Activated CD4-positive, alpha-beta memory T cell treated with anti-CD3 and anti-CD28 coated beads for 36 hours (primary cell): ENCODE measurements around the gene ZBTB45. TPM values are rescaled to one million over a fixed set of nuclear protein-coding genes. Genes with fewer than 3 reads are reported as not detected.
"Not testable (repeated sequence)": the region's sequence is repeated elsewhere in the genome, so short reads cannot be mapped to it uniquely, and the experiment has no call there.

Experiments
- CTCF ChIA-PET: fragments of 350-600 bp; sonication (Branson Sonifier 250); formaldehyde crosslinking; loops from one replicate; lab custom pipeline; 2021; ENCODE audit warnings: antibody characterized with exemption, inconsistent platforms; lab: Charles Lee
- POLR2A ChIA-PET: fragments of 350-600 bp; sonication (Branson Sonifier 250); formaldehyde crosslinking; loops from one replicate; lab custom pipeline; 2021; ENCODE audit warnings: antibody characterized with exemption; lab: Charles Lee
- DNase-seq: peaks from one replicate; pipeline ENCODE4 v3.0.0-alpha.2; 2020
- H3K27ac Mint-ChIP-seq: one replicate; pipeline ENCODE4 v1.8.0; 2021; ENCODE audit warnings: mixed read lengths
- H3K27me3 Mint-ChIP-seq: one replicate; pipeline ENCODE4 v1.8.0; 2021; ENCODE audit warnings: mixed read lengths
- H3K36me3 Mint-ChIP-seq: one replicate; pipeline ENCODE4 v1.8.0; 2021; ENCODE audit warnings: mixed read lengths
- H3K4me1 Mint-ChIP-seq: one replicate; pipeline ENCODE4 v1.8.0; 2021; ENCODE audit warnings: low read depth, mixed read lengths
- H3K4me3 Mint-ChIP-seq: one replicate; pipeline ENCODE4 v1.8.0; 2021; ENCODE audit warnings: mild to moderate bottlenecking, mixed read lengths
- H3K9me3 Mint-ChIP-seq: one replicate; pipeline ENCODE4 v1.8.0; 2021; ENCODE audit warnings: mixed read lengths
- intact Hi-C: fragments of 100-400 bp; cut with micrococcal nuclease; formaldehyde crosslinking; loops from one replicate; pipeline ENCODE4 v1.15.1; 2023
- total RNA-seq, 2 experiments: library from RNA; stranded (reverse); gene quantifications; one replicate each; pipeline ENCODE4 v1.2.3, GENCODE V29; 2021

ZBTB45 gene
- total RNA-seq, 2 experiments from 2014 or later, result 9.9 to 10.0 TPM

DNA sequence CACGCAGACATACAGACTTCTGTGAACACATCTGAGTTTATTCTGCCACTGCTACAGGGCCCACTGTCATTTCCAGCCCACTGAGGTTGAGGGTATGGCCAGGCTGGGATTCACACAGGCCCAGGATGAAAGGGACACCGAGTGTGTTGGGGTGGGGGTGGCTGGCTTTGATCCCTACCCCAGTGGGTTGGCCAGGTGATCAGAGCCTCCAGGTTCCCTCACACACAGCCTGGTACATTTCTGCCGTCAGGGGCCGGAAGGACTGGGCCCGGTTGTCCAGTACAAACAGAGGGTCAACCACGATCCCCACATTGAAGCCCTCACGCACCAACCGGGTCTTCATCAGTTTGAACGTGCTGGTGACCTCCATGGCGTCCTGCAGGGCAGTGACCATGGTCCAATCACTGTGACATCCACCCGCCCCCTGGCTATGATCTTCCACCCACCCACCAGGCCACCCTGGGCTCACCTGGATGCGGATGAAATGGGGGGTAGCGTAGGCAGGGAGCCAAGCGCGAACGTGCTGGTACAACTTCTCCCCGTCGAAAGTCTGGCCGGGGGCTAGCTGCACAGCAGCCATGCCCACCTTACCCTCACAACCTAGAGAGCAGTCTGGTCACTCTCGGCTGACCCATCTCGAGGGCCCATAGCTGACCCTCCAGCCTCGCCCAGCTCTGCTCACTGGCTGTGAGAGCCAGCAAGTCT lies 21.1 kb downstream of the ZBTB45 start:
- Mint-ChIP-seq H3K4me1 (peaks cover 27% of the 10 kb centered on the region), H3K9me3 (peaks cover 2% of the 10 kb centered on the region), H3K36me3 (no peaks in the 10 kb centered on the region), H3K27me3 (no peaks in the 10 kb centered on the region), H3K4me3 (peak overlapping the region; percentile 89), H3K27ac (peak overlapping the region; percentile 46)
- CTCF ChIA-PET, result interaction anchor here (1.2 to 3.0 kb wide), 2 partner anchors 21 to 74 kb away, joined by 3 to 21 read pairs; partner anchors contain the start of gene ZBTB45
- intact Hi-C loops, result loop anchor here (1.0 to 2.0 kb wide), 9 partner anchors 9 to 220 kb away; partner anchors contain the start of genes CHMP2A, ZBTB45, ZNF132 and ZNF324
- no peak for DNase-seq
- POLR2A ChIA-PET, result interaction anchor here (1.2 to 1.3 kb wide), 2 partner anchors 8 to 10 kb away, joined by 3 to 4 read pairs; no protein-coding TSS in a partner anchor

DNA sequence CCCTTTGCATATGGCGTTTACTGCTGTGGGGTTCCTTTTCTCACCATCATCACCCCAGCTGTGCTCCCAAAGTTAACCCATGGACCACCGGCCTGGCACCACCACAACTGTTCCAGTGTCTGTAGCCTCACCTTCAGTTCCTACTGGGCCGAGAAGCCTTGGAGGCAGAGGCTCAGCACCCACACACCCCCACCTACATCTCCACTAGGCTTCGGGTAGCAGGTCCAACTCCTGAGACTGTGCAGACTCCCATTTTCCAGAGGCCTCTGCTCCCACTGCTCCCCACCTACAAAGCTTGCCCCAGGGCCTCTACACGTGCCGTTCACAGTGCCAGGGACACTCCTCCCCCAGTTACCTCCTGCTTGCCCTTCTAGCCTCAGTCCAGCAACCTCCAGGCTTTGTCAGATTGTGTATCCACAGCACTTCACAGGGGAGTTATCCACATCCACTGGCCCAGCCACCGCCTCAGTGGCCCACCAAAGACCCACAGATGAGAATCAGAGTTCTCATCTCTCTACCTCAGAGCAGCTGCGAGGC lies 21.9 kb downstream of the ZBTB45 start:
- H3K27ac Mint-ChIP-seq, result no peak overlapping the region
- H3K4me3 Mint-ChIP-seq, result peak overlapping the region; percentile 89
- H3K4me1 Mint-ChIP-seq, result peaks cover 27% of the 10 kb centered on the region
- no peak for DNase-seq
- H3K9me3 Mint-ChIP-seq, result peaks cover 2% of the 10 kb centered on the region
- H3K27me3 Mint-ChIP-seq, result no peaks in the 10 kb centered on the region
- H3K36me3 Mint-ChIP-seq, result no peaks in the 10 kb centered on the region
- ChIA-PET POLR2A (no interaction called here), CTCF (no interaction called here)
- intact Hi-C loops, result loop anchor here (2.0 kb wide), 2 partner anchors 31 to 57 kb away; partner anchors contain the start of genes ZNF132 and ZNF324

DNA sequence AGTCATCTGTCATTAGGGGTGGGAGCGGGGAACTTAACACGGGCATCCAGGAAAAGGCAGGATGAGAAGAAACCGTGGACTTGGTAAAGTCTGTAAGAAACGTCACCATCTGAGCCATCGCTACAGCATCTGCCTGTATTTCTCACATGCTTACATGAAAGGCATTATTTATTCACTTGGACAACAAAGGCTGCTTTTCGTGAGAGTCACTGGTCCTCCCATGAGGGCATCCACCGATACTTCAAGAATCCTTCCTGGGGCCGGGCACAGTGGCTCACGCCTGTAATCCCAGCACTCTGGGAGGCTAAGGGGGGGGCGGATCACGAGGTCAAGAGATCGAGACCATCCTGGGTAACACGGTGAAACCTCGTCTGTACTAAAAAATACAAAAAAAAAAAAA lies 27.3 kb downstream of the ZBTB45 start:
- POLR2A ChIA-PET, result no interaction called here

DNA sequence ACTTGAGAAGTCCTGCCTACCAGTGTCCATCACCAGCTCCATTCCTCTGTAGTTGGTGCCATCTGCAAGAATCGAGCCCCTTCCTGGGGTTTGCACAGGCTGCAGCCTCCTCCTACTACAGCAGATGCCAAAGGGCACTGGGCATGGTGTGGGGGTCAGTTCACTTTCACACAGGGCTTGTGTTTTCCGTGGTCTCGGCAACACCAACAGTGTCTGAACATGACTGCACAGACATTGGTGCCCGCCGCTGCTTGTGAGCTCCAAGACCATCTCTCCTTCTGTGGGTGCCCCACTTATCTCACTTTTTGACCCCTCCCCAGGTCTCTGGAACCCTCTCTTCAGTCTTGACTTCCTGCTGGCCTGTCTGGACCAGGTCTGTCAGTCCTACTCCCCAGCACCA lies 28.2 kb downstream of the ZBTB45 start:
- CTCF ChIA-PET, result no interaction called here
- Mint-ChIP-seq H3K27me3 (no peaks in the 10 kb centered on the region), H3K27ac (no peak overlapping the region), H3K36me3 (no peaks in the 10 kb centered on the region), H3K9me3 (no peaks in the 10 kb centered on the region), H3K4me3 (no peak overlapping the region), H3K4me1 (peaks cover 25% of the 10 kb centered on the region)
- POLR2A ChIA-PET, result no interaction called here
- no peak for DNase-seq
- intact Hi-C loops, result no loop called here

More for the DNA sequence above, 27.3 kb downstream of the ZBTB45 start:
- no peak overlapping the region for H3K4me3 Mint-ChIP-seq
- H3K36me3 Mint-ChIP-seq, result no peaks in the 10 kb centered on the region
- H3K9me3 Mint-ChIP-seq, result no peaks in the 10 kb centered on the region
- CTCF ChIA-PET, result no interaction called here
- no peak for DNase-seq
- intact Hi-C loops, result no loop called here
- no peak overlapping the region for H3K27ac Mint-ChIP-seq
- H3K4me1 Mint-ChIP-seq, result peaks cover 30% of the 10 kb centered on the region
- H3K27me3 Mint-ChIP-seq, result no peaks in the 10 kb centered on the region

DNA sequence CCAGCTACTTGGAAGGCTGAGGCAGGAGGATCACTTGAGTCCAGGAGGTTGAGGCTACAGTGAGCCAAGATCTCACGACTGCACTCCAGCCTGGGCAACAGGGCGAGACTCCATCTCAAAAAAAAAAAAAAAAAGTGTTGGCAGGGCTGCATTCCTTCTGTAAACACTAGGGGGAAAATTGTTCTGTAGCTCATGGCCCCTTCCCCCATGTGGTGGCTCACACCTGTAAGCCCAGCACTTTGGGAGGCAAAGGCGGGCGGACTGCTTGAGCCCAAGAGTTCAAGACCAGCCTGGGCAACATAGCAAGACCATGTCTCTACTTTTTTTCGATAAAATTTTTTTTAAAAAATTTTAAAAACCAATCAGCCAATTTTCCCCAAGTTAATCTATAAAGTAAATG lies 35.3 kb downstream of the ZBTB45 start:
- H3K27me3 Mint-ChIP-seq, H3K4me1 Mint-ChIP-seq, DNase-seq, H3K27ac Mint-ChIP-seq, H3K9me3 Mint-ChIP-seq, H3K36me3 Mint-ChIP-seq, H3K4me3 Mint-ChIP-seq, intact Hi-C loops: not testable (repeated sequence)
- POLR2A ChIA-PET, result interaction anchor here (0.6 kb wide), 1 partner anchor 92 kb away, joined by 3 read pairs; no protein-coding TSS in a partner anchor
- CTCF ChIA-PET, result interaction anchor here (0.9 kb wide), 1 partner anchor 30 kb away, joined by 5 read pairs; no protein-coding TSS in a partner anchor

DNA sequence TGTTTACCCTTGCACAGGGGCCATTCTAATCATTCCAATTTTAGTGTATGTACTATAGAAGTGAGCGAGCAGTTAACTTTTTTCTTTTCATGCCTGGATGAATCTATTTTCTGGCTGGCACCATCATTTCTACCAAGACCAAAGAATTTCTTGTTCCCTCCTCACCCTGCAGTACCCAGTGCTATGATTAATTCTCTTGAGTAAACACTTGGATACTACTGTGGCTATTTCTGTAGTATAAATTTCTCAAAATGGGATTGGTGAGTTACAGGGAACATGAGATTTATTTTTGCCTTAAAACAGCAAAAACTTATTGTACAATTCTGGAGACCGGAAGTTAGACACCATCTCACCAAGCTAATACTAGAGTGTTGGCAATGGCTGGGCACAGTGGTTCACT lies 35.8 kb downstream of the ZBTB45 start:
- Mint-ChIP-seq H3K4me3 (no peak overlapping the region), H3K9me3 (no peaks in the 10 kb centered on the region), H3K4me1 (peaks cover 2% of the 10 kb centered on the region), H3K27me3 (no peaks in the 10 kb centered on the region), H3K27ac (no peak overlapping the region), H3K36me3 (peaks cover 13% of the 10 kb centered on the region)
- POLR2A ChIA-PET, result interaction anchor here (0.6 kb wide), 1 partner anchor 93 kb away, joined by 3 read pairs; no protein-coding TSS in a partner anchor
- DNase-seq, result no peak
- intact Hi-C loops, result no loop called here
- CTCF ChIA-PET, result interaction anchor here (0.9 kb wide), 1 partner anchor 30 kb away, joined by 5 read pairs; no protein-coding TSS in a partner anchor

DNA sequence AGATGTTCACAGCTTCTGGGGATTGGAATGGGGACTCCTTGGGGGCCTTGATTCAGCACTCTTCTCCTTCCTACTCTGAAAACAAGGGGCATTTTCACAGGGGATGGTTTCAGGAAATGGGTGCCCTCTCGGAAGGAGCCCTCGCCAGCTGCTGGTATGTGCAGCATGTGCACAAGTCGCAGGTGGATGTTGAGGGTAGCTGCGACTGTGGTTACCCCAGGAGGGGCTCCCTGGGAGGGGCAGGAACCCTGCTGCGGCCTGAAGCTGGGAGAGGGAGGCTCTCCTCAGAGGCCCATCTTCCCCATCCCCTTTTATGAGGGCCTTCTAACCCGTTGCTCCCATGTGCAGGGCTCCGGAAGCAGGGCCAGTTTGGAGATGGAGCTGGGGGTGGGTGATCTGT lies 37.2 kb downstream of the ZBTB45 start:
- no peak overlapping the region for H3K27ac Mint-ChIP-seq
- no peak for DNase-seq
- CTCF ChIA-PET, result no interaction called here
- POLR2A ChIA-PET, result no interaction called here
- H3K36me3 Mint-ChIP-seq, result peaks cover 13% of the 10 kb centered on the region
- intact Hi-C loops, result no loop called here
- no peaks in the 10 kb centered on the region for H3K4me1 Mint-ChIP-seq
- H3K9me3 Mint-ChIP-seq, result no peaks in the 10 kb centered on the region
- H3K27me3 Mint-ChIP-seq, result no peaks in the 10 kb centered on the region
- no peak overlapping the region for H3K4me3 Mint-ChIP-seq

DNA sequence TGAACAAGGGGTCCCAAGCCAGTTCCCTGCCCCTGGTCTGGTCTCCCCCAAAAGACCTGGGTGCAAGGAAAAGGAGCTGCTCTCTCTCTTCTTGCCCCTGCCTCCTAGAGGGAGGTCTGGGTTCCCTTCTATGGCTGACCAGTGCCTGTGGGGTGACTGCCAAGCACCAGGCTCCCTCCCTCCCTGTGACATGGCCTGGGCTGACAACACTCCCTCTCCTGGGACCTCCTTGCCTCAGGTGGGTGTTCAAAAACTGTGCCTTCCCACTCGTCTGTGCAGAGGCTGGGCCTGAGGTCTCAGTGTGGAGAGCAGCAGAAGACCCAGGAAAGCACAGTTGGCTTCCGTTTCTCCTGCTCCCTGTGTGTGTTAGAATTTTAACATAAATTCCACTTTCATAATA lies 38.8 kb downstream of the ZBTB45 start:
- no peak overlapping the region for H3K27ac Mint-ChIP-seq
- no peak overlapping the region for H3K4me3 Mint-ChIP-seq
- no peaks in the 10 kb centered on the region for H3K9me3 Mint-ChIP-seq
- peaks cover 13% of the 10 kb centered on the region for H3K36me3 Mint-ChIP-seq
- no peak for DNase-seq
- ChIA-PET POLR2A (no interaction called here), CTCF (interaction anchor here (0.9 kb wide), 1 partner anchor 118 kb away, joined by 3 read pairs; no protein-coding TSS in a partner anchor)
- H3K4me1 Mint-ChIP-seq, result peaks cover 9% of the 10 kb centered on the region
- intact Hi-C loops, result no loop called here
- H3K27me3 Mint-ChIP-seq, result no peaks in the 10 kb centered on the region

DNA sequence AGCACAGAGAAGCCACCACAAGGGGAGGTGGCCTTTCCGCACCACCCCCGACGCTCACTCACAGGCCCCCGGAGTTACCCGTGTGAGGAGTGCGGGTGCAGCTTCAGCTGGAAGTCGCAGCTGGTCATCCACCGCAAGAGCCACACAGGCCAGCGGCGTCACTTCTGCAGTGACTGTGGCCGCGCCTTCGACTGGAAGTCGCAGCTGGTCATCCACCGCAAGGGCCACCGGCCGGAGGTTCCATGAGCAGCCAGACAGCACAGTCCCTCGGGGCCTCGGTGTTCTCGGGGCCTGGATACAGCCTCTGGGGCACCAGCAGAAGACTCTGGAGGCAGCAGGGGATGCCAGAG lies 39.2 kb downstream of the ZBTB45 start:
- ChIA-PET CTCF (interaction anchor here (0.9 kb wide), 1 partner anchor 117 kb away, joined by 3 read pairs; no protein-coding TSS in a partner anchor), POLR2A (no interaction called here)
- H3K27ac Mint-ChIP-seq, result no peak overlapping the region
- no peaks in the 10 kb centered on the region for H3K27me3 Mint-ChIP-seq
- H3K36me3 Mint-ChIP-seq, result peaks cover 13% of the 10 kb centered on the region
- H3K4me3 Mint-ChIP-seq, result no peak overlapping the region
- H3K9me3 Mint-ChIP-seq, result no peaks in the 10 kb centered on the region
- peaks cover 9% of the 10 kb centered on the region for H3K4me1 Mint-ChIP-seq
- DNase-seq, result no peak
- intact Hi-C loops, result no loop called here

DNA sequence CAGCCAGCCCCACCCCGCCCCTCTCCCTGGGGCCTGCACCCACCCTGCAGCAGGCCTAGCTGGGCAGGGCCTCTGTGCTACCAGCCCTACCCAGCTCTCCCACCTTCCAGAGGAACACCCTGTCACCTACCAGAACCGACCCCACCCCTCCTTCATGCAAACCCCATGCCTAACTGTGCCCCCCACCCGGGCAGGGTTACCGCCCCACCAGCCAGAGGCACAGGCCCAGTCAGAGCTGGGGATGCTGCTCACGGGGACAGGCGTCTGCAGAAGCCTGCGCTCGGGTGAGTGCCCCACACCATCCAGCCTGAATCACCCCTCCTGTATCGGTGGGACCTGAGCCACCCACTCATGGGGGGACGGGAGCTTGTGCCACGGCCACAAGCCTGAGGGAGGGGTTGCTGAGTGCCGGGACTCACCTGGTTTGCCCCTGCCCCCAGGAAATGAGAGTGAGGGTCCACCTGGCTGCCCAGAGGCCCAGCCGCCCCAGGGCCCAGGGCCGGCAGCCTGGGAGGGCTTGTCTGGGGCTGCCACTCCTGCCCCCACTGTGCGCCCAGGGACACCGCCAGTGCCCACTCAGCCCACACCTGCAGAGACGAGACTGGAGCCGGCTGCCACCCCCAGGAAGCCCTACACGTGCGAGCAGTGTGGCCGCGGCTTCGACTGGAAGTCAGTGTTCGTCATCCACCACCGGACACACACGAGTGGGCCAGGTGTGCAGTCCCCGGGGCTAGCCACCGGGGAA lies 39.7 kb downstream of the ZBTB45 start:
- Mint-ChIP-seq H3K4me1 (peaks cover 13% of the 10 kb centered on the region), H3K36me3 (peaks cover 13% of the 10 kb centered on the region), H3K9me3 (no peaks in the 10 kb centered on the region), H3K27ac (no peak overlapping the region), H3K4me3 (no peak overlapping the region), H3K27me3 (no peaks in the 10 kb centered on the region)
- ChIA-PET CTCF (interaction anchor here (0.9 kb wide), 1 partner anchor 117 kb away, joined by 3 read pairs; no protein-coding TSS in a partner anchor), POLR2A (interaction anchor here (1.3 kb wide), 1 partner anchor 9 kb away, joined by 5 read pairs; no protein-coding TSS in a partner anchor)
- no peak for DNase-seq
- intact Hi-C loops, result no loop called here

DNA sequence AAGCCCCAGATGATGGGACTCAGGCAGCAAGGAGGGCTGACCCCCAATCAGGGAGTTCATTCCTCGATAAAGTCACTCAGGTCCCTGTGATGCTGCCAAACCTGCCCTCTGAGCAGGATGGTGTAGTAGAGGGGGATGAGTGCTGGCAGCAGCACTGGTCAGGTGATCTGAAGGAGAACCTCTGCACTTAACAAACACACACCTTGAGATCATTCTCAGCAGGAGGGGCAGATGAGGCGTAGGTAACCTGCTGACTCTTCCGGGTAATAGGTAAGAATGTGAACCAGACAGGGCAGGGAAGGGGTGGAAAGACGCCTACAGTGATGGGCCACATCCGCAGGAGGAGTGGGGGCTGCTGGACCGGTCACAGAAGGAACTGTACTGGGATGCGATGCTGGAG lies 40.3 kb downstream of the ZBTB45 start:
- DNase-seq, result no peak
- Mint-ChIP-seq H3K27me3 (no peaks in the 10 kb centered on the region), H3K4me3 (no peak overlapping the region), H3K36me3 (peaks cover 13% of the 10 kb centered on the region), H3K4me1 (peaks cover 16% of the 10 kb centered on the region), H3K27ac (no peak overlapping the region), H3K9me3 (no peaks in the 10 kb centered on the region)
- intact Hi-C loops, result no loop called here
- POLR2A ChIA-PET, result interaction anchor here (1.3 kb wide), 1 partner anchor 10 kb away, joined by 5 read pairs; no protein-coding TSS in a partner anchor
- CTCF ChIA-PET, result no interaction called here
